Breast epithelium (tissue), 4 donors: Measurements from ENCODE around the gene FAH. TPM values are rescaled to one million over a fixed set of nuclear protein-coding genes. Genes with fewer than 3 reads are reported as not detected.

Source experiments
- DNase-seq, 2 donors: peaks; one replicate each; pipeline ENCODE4 v3.0.0-alpha.2; 2019; ENCODE audit warnings: low spot score in 2 of 2
- H3K27ac ChIP-seq, 2 donors: fragments of 200-600 bp; sonication (generic) in 1 of 2; one replicate each; pipeline ENCODE4 v1.5.1; 2016 to 2019; ENCODE audit warnings: mild to moderate bottlenecking in 1 of 2
- H3K27me3 ChIP-seq, 2 donors: fragments of 200-600 bp; sonication (generic) in 1 of 2; one replicate each; pipeline versions ENCODE4 v1.5.1 to v1.6.0; 2017 to 2019; ENCODE audit warnings: control low read depth in 1 of 2, mild to moderate bottlenecking in 1 of 2
- H3K36me3 ChIP-seq: fragments of 200-600 bp; one replicate; pipeline ENCODE4 v1.5.1; 2019
- H3K4me1 ChIP-seq, 2 donors: fragments of 200-600 bp; sonication (generic); one replicate each; pipeline ENCODE4 v1.5.1; 2016 to 2019; ENCODE audit warnings: control low read depth in 1 of 2
- H3K4me3 ChIP-seq, 3 donors: fragments of 200-600 bp; sonication (generic); 1 replicate in 2 of 3; 2 replicates in 1 of 3; pipeline ENCODE4 v1.5.1; 2016 to 2019; ENCODE audit warnings: mild to moderate bottlenecking in 3 of 3, moderate library complexity in 2 of 3
- H3K9me3 ChIP-seq, 2 donors: fragments of 200-600 bp; sonication (generic) in 1 of 2; one replicate each; pipeline ENCODE4 v1.5.1; 2016 to 2019; ENCODE audit warnings: control low read depth in 1 of 2
- CTCF ChIP-seq, 3 donors: fragments of 450-650 bp; IDR thresholded peaks; one replicate each; pipeline ENCODE4 v1.5.1; 2016 to 2017; ENCODE audit warnings: antibody characterized with exemption in 3 of 3, mild to moderate bottlenecking in 3 of 3, moderate library complexity in 3 of 3
- POLR2A ChIP-seq: fragments of 450-650 bp; IDR thresholded peaks from one replicate; pipeline ENCODE4 v1.6.1; 2016; ENCODE audit warnings: antibody characterized with exemption, mild to moderate bottlenecking, moderate library complexity
- POLR2AphosphoS5 ChIP-seq, 3 donors: sonication (generic); formaldehyde crosslinking; IDR thresholded peaks; one replicate each; pipeline ENCODE4 v1.6.1; 2017; ENCODE audit warnings: antibody characterized with exemption in 3 of 3
- intact Hi-C: fragments of 100-400 bp; cut with DNase I; formaldehyde crosslinking; loops from one replicate; pipeline ENCODE4 v1.15.1; 2023; ENCODE audit warnings: low total_unique reads
- total RNA-seq, 3 donors: library from RNA; depleted of rRNA; stranded (reverse); fragments of >200 nt; gene quantifications; one replicate each; pipeline ENCODE4 v1.1.0, GENCODE V29; 2016

Gene FAH
- total RNA-seq, 3 donors from 2014 or later: 48.8 to 164 (median 50.9) TPM

DNA sequence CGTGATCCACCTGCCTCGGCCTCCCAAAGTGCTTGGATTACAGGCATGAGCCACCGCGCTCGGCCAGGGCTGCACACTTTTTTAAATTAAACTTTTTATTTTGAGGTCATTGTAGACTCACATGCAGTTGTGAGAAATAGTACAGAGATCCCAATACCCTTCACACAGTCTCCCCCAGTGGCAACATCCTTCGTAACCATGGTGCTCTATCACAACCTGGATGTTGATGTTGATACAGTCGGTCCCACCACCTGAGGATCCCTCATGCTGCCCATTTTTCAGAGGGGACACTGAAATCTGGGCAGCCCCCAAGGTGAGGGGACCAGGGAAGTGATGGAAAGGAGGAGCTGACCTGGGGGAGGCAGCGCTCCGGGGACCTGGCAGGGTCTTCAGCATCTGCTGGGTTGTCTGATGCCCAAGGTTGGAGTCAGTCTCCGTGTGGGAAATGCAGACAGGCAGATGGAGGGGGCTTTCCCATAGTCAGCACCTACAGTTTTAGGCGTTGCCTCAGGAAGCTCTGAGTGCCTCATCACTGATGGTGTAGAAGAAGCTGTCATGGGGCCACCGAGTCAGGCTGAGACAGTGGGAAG lies 17.1 kb downstream of the FAH start:
- intact Hi-C loops: no loop called here
- Histone ChIP-seq H3K36me3 (no peaks in the 10 kb centered on the region), H3K27ac (no peak overlapping the region), H3K4me1 (peaks cover 0 to 16% of the 10 kb centered on the region in 2 donors), H3K9me3 (no peaks in the 10 kb centered on the region), H3K27me3 (no peaks in the 10 kb centered on the region), H3K4me3 (no peak overlapping the region)
- no peak for DNase-seq
- no peak for TF ChIP-seq POLR2A
- no peak for TF ChIP-seq POLR2AphosphoS5 (IDR thresholded peaks at IDR 0.05)
- TF ChIP-seq CTCF (IDR thresholded peaks at IDR 0.05): no peak

GRCh38 chr15:80170596-80170995 lies 17.8 kb downstream of the FAH start:
- no peak overlapping the region for H3K4me3 ChIP-seq
- no peaks in the 10 kb centered on the region for H3K9me3 ChIP-seq
- peaks cover 0 to 18% of the 10 kb centered on the region in 2 donors for H3K4me1 ChIP-seq
- H3K27ac ChIP-seq: no peak overlapping the region
- TF ChIP-seq CTCF (IDR thresholded peaks at IDR 0.05): no peak
- no peak for TF ChIP-seq POLR2A
- TF ChIP-seq POLR2AphosphoS5 (IDR thresholded peaks at IDR 0.05): no peak
- H3K27me3 ChIP-seq: no peaks in the 10 kb centered on the region
- intact Hi-C loops: no loop called here
- H3K36me3 ChIP-seq: no peaks in the 10 kb centered on the region
- no peak for DNase-seq

GRCh38 chr15:80171787-80172186 lies 19.0 kb downstream of the FAH start:
- Histone ChIP-seq H3K27me3 (no peaks in the 10 kb centered on the region), H3K4me1 (peaks cover 0 to 18% of the 10 kb centered on the region in 2 donors), H3K9me3 (no peaks in the 10 kb centered on the region), H3K27ac (no peak overlapping the region), H3K36me3 (no peaks in the 10 kb centered on the region), H3K4me3 (no peak overlapping the region)
- TF ChIP-seq CTCF (IDR thresholded peaks at IDR 0.05) (no peak), POLR2A (no peak), POLR2AphosphoS5 (IDR thresholded peaks at IDR 0.05) (no peak)
- intact Hi-C loops: no loop called here
- no peak for DNase-seq

GRCh38 chr15:80172401-80172800 lies 19.6 kb downstream of the FAH start:
- DNase-seq: no peak
- peaks cover 0 to 18% of the 10 kb centered on the region in 2 donors for H3K4me1 ChIP-seq
- no peaks in the 10 kb centered on the region for H3K27me3 ChIP-seq
- TF ChIP-seq POLR2A: no peak
- no peak for TF ChIP-seq POLR2AphosphoS5 (IDR thresholded peaks at IDR 0.05)
- TF ChIP-seq CTCF (IDR thresholded peaks at IDR 0.05): no peak
- no peaks in the 10 kb centered on the region for H3K36me3 ChIP-seq
- H3K27ac ChIP-seq: peak overlapping the region in 1 of 2 donors; percentile 2
- no peaks in the 10 kb centered on the region for H3K9me3 ChIP-seq
- intact Hi-C loops: no loop called here
- H3K4me3 ChIP-seq: no peak overlapping the region

DNA sequence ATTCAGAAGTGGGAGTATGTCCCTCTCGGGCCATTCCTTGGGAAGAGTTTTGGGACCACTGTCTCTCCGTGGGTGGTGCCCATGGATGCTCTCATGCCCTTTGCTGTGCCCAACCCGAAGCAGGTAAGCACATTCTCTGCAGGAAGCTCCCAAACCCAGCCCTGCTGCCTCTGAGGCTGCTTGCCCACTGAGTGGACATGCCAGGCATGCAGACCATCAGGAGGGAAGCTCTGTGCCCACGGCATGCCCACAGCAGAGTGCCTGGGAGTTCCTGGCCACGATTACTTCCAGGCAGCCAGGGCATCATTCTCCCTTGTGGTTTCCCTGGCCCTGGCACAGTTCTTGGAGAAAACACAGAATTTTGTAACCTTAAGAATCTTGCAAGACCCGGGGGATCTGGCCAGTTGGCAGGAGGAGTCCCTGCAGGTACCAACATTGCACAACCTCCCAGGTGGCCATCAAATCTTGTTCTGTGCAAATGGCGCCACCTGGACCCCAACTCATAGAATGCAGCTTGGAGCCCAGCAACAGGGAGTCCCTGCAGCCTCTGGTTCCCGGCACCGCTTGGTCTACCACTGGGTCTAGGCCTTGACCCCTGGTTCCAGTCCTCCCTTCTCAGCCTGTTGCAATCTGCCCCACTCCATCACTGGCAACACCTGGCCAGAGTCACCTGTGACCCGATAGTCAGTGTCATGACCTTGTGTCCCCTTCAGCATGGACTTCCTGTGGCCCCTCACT lies 20.4 kb downstream of the FAH start:
- Histone ChIP-seq H3K4me3 (no peak overlapping the region), H3K27me3 (no peaks in the 10 kb centered on the region), H3K27ac (peak overlapping the region; percentile 59 to 75), H3K36me3 (no peaks in the 10 kb centered on the region), H3K9me3 (no peaks in the 10 kb centered on the region), H3K4me1 (peaks cover 0 to 18% of the 10 kb centered on the region in 2 donors)
- no peak for TF ChIP-seq POLR2A
- peak in 1 of 3 donors; percentile 61 for TF ChIP-seq POLR2AphosphoS5 (IDR thresholded peaks at IDR 0.05)
- peak; percentile 55 to 91 (median 77) for TF ChIP-seq CTCF (IDR thresholded peaks at IDR 0.05)
- peak; percentile 80 to 89 for DNase-seq
- intact Hi-C loops: no loop called here
